CD14-positive monocyte (primary cell): ENCODE data around the gene C17orf50. TPM values are rescaled to one million over a fixed set of nuclear protein-coding genes. Genes with fewer than 3 reads are reported as not detected.

Source experiments
- DNase-seq, 3 donors: peaks; one replicate each; pipeline ENCODE4 v3.0.0-alpha.2; 2011 to 2022
- H2AFZ ChIP-seq: 2 replicates; pipeline ENCODE4 v1.6.0; 2012; ENCODE audit warnings: mild to moderate bottlenecking, low read depth, low read length, inconsistent platforms; ENCODE audit not compliant: insufficient read depth, poor library complexity, severe bottlenecking
- H3K27ac ChIP-seq, 2 donors: 1 replicate in 1 of 2; 2 replicates in 1 of 2; pipeline ENCODE4 v1.5.1; 2012 to 2013; ENCODE audit warnings: low read length in 2 of 2, control low read depth in 1 of 2, inconsistent platforms in 1 of 2, low read depth in 1 of 2, mild to moderate bottlenecking in 1 of 2
- H3K27me3 ChIP-seq, 2 donors: one replicate each; pipeline versions ENCODE4 v1.6.0 to v1.6.1; 2011 to 2013; ENCODE audit warnings: low read length in 2 of 2; ENCODE audit not compliant: control insufficient read depth in 2 of 2, insufficient read depth in 2 of 2
- H3K36me3 ChIP-seq, 2 donors: replicated peaks in 1 of 2; 1 replicate in 1 of 2; 2 replicates in 1 of 2; pipeline versions ENCODE4 v1.5.1 to v1.6.1; 2012 to 2013; ENCODE audit warnings: low read length in 2 of 2, control low read depth in 1 of 2, inconsistent platforms in 1 of 2, mild to moderate bottlenecking in 1 of 2; ENCODE audit not compliant: insufficient read depth in 2 of 2, control insufficient read depth in 1 of 2
- H3K4me1 ChIP-seq, 2 donors: 1 replicate in 1 of 2; 2 replicates in 1 of 2; pipeline versions ENCODE4 v1.5.1 to v1.6.1; 2012 to 2013; ENCODE audit warnings: low read length in 2 of 2, control low read depth in 1 of 2, inconsistent platforms in 1 of 2, mild to moderate bottlenecking in 1 of 2, moderate library complexity in 1 of 2; ENCODE audit not compliant: insufficient read depth in 2 of 2, control insufficient read depth in 1 of 2
- H3K4me2 ChIP-seq: replicated peaks from 2 replicates; pipeline ENCODE3; 2012; ENCODE audit warnings: low read length, moderate library complexity, mild to moderate bottlenecking; ENCODE audit not compliant: poor library complexity, severe bottlenecking; ENCODE audit errors: extremely low read depth
- H3K4me3 ChIP-seq, 3 experiments: fragments of 200-600 bp in 1 of 3; sonication (generic) in 1 of 3; replicated peaks in 1 of 3; 1 replicate in 2 of 3; 2 replicates in 1 of 3; pipeline ENCODE4 v1.5.1; 2011 to 2013; ENCODE audit warnings: low read length in 3 of 3, mild to moderate bottlenecking in 3 of 3, control low read depth in 2 of 3, low read depth in 2 of 3, inconsistent platforms in 1 of 3, moderate library complexity in 1 of 3
- H3K79me2 ChIP-seq: 2 replicates; pipeline ENCODE4 v1.6.0; 2012; ENCODE audit warnings: mild to moderate bottlenecking, control low read depth, inconsistent platforms, low read length, moderate library complexity; ENCODE audit not compliant: insufficient read depth
- H3K9ac ChIP-seq: 2 replicates; pipeline ENCODE4 v1.6.0; 2017; ENCODE audit warnings: low read length, mild to moderate bottlenecking; ENCODE audit not compliant: insufficient read depth, poor library complexity, severe bottlenecking
- H3K9me3 ChIP-seq, 2 donors: replicated peaks in 1 of 2; 1 replicate in 1 of 2; 2 replicates in 1 of 2; pipeline versions ENCODE4 v1.5.1 to v1.6.1; 2012 to 2013; ENCODE audit warnings: low read length in 2 of 2, control low read depth in 1 of 2; ENCODE audit not compliant: control insufficient read depth in 1 of 2, insufficient read depth in 1 of 2
- H4K20me1 ChIP-seq: 2 replicates; pipeline ENCODE4 v1.6.0; 2012; ENCODE audit warnings: mild to moderate bottlenecking, low read length, control low read depth, moderate library complexity; ENCODE audit not compliant: insufficient read depth
- H3K27ac Mint-ChIP-seq, 7 donors: one replicate each; pipeline ENCODE4 v1.8.0; 2020; ENCODE audit warnings: mild to moderate bottlenecking in 7 of 7, mixed read lengths in 7 of 7, moderate library complexity in 6 of 7, inconsistent platforms in 2 of 7
- H3K27me3 Mint-ChIP-seq, 3 donors: one replicate each; pipeline ENCODE4 v1.8.0; 2021 to 2022; ENCODE audit warnings: low read depth in 3 of 3, mild to moderate bottlenecking in 3 of 3, mixed read lengths in 3 of 3, moderate library complexity in 3 of 3, inconsistent platforms in 1 of 3
- H3K36me3 Mint-ChIP-seq, 2 donors: one replicate each; pipeline ENCODE4 v1.8.0; 2020; ENCODE audit warnings: mixed read lengths in 2 of 2, inconsistent platforms in 1 of 2, mild to moderate bottlenecking in 1 of 2
- H3K4me1 Mint-ChIP-seq: one replicate; pipeline ENCODE4 v1.8.0; 2020; ENCODE audit warnings: mild to moderate bottlenecking, mixed read lengths
- H3K4me3 Mint-ChIP-seq, 2 donors: one replicate each; pipeline ENCODE4 v1.8.0; 2020; ENCODE audit warnings: mild to moderate bottlenecking in 2 of 2, mixed read lengths in 2 of 2, moderate library complexity in 1 of 2
- H3K9me3 Mint-ChIP-seq, 7 donors: one replicate each; pipeline ENCODE4 v1.8.0; 2020 to 2022; ENCODE audit warnings: mixed read lengths in 7 of 7, mild to moderate bottlenecking in 6 of 7, moderate library complexity in 6 of 7, inconsistent platforms in 2 of 7
- CTCF ChIP-seq: fragments of 200-600 bp; IDR thresholded peaks from one replicate; pipeline ENCODE4 v1.8.0; 2022; ENCODE audit warnings: antibody characterized with exemption, mild to moderate bottlenecking
- WGBS: methylation state at CpG from one replicate; pipeline ENCODE4 v1.1.5; 2013; ENCODE audit warnings: missing lambda C conversion rate; ENCODE audit not compliant: insufficient coverage; 5-methylcytosine and 5-hydroxymethylcytosine counted together
- intact Hi-C, 2 donors: fragments of 100-400 bp; cut with micrococcal nuclease; formaldehyde crosslinking; loops; one replicate each; pipeline versions ENCODE4 v1.15.0 to v1.15.1; 2023
- polyA plus RNA-seq, 3 donors: library from polyadenylated mRNA; depleted of rRNA in 1 of 3; unstranded in 2 of 3; stranded (reverse) in 1 of 3; fragments of 300-500 nt in 2 of 3; fragments of >200 nt in 1 of 3; fragmentation: Illumina TruSeq in 2 of 3; gene quantifications; 1 replicate in 2 of 3; 2 replicates in 1 of 3; pipeline ENCODE4 v1.2.3, GENCODE V29; 2012 to 2021

The C17orf50 gene
- polyA plus RNA-seq, 3 donors = 0.23 TPM; not detected in 2

- no peak for DNase-seq
- H4K20me1 ChIP-seq = no peaks in the 10 kb centered on the region
- H3K27me3 ChIP-seq = peaks cover 30 to 44% of the 10 kb centered on the region in 2 donors
- peaks cover 8 to 13% of the 10 kb centered on the region in 2 donors for H3K4me1 ChIP-seq
- no peak overlapping the region for H3K9ac ChIP-seq
- no peaks in the 10 kb centered on the region for H3K36me3 ChIP-seq
- Mint-ChIP-seq H3K27me3 (peaks cover 42 to 55% (median 42%) of the 10 kb centered on the region in 3 donors), H3K36me3 (peaks cover 0 to 2% of the 10 kb centered on the region in 2 donors), H3K4me3 (no peak overlapping the region), H3K9me3 (peaks cover 0 to 4% (median 0%) of the 10 kb centered on the region in 7 donors), H3K4me1 (peaks cover 10% of the 10 kb centered on the region), H3K27ac (no peak overlapping the region)
- H2AFZ ChIP-seq = no peak overlapping the region
- H3K4me3 ChIP-seq = no peak overlapping the region
- 94% methylated on average over 2 of the region's 3 CpGs for WGBS
- no peak overlapping the region for H3K4me2 ChIP-seq
- H3K27ac ChIP-seq = no peak overlapping the region
- intact Hi-C loops = no loop called here
- H3K9me3 ChIP-seq = peaks cover 0 to 6% of the 10 kb centered on the region in 2 donors
- no peak for TF ChIP-seq CTCF
- H3K79me2 ChIP-seq = no peaks in the 10 kb centered on the region
Observed at GRCh38 chr17:35790841-35791240, 30.2 kb downstream of the C17orf50 start.

- no peak for DNase-seq
- H3K36me3 Mint-ChIP-seq = peaks cover 0 to 2% of the 10 kb centered on the region in 2 donors
- H4K20me1 ChIP-seq = no peaks in the 10 kb centered on the region
- H3K4me1 ChIP-seq = peaks cover 10 to 15% of the 10 kb centered on the region in 2 donors
- H3K27ac Mint-ChIP-seq = no peak overlapping the region
- H3K9me3 Mint-ChIP-seq = peaks cover 0 to 4% (median 0%) of the 10 kb centered on the region in 7 donors
- no peak overlapping the region for H3K4me3 ChIP-seq
- H3K36me3 ChIP-seq = no peaks in the 10 kb centered on the region
- H3K9me3 ChIP-seq = peaks cover 0 to 6% of the 10 kb centered on the region in 2 donors
- H3K27me3 Mint-ChIP-seq = peaks cover 51 to 65% (median 51%) of the 10 kb centered on the region in 3 donors
- no peak overlapping the region for H3K9ac ChIP-seq
- H3K4me2 ChIP-seq = no peak overlapping the region
- peaks cover 13% of the 10 kb centered on the region for H3K4me1 Mint-ChIP-seq
- no peak for TF ChIP-seq CTCF
- H3K79me2 ChIP-seq = no peaks in the 10 kb centered on the region
- WGBS = 87% methylated on average over 6 of the region's 9 CpGs
- H3K27ac ChIP-seq = no peak overlapping the region
- H3K27me3 ChIP-seq = peaks cover 40 to 54% of the 10 kb centered on the region in 2 donors
- peak overlapping the region in 1 of 2 donors; percentile 0 for H3K4me3 Mint-ChIP-seq
- H2AFZ ChIP-seq = no peak overlapping the region
- intact Hi-C loops = no loop called here
Observed at GRCh38 chr17:35791681-35792350, 31.1 kb downstream of the C17orf50 start.
